PC-9 (cell line): ENCODE measurements around the gene CALCOCO2.

Experiments used
- EZH2 ChIP-seq: fragments of 200-600 bp; sonication (generic); IDR thresholded peaks from 2 replicates; pipeline ENCODE4 v1.8.0; 2017; ENCODE audit warnings: antibody characterized with exemption, low read depth
- TF ChIP-seq, protein P1 (sequence below): fragments of 200-600 bp; sonication (generic); conservative IDR thresholded peaks from 2 replicates; pipeline ENCODE4 v1.6.1; 2017; ENCODE audit warnings: mixed run types, antibody characterized with exemption, mild to moderate bottlenecking, moderate library complexity

DNA sequence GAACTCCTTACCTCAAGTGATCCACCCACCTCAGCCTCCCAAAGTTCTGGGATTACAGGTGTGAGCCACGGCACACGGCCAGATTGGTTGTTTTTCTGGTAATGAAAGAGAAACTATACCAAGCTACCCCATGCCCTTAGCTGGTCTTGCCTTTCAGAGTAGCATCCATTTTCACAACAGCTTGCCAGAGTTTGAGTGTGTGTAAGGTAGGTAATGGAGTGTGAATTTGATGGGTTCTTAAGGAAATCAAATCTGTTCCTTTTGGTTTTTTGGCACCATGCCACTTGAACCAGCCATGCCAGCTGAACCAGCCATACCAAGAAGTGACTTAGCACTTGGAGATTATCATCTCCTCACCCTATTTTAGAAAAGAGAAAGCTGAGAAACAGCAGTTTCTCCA lies 5.1 kb downstream of the CALCOCO2 start:
- TF ChIP-seq, protein P1, sequence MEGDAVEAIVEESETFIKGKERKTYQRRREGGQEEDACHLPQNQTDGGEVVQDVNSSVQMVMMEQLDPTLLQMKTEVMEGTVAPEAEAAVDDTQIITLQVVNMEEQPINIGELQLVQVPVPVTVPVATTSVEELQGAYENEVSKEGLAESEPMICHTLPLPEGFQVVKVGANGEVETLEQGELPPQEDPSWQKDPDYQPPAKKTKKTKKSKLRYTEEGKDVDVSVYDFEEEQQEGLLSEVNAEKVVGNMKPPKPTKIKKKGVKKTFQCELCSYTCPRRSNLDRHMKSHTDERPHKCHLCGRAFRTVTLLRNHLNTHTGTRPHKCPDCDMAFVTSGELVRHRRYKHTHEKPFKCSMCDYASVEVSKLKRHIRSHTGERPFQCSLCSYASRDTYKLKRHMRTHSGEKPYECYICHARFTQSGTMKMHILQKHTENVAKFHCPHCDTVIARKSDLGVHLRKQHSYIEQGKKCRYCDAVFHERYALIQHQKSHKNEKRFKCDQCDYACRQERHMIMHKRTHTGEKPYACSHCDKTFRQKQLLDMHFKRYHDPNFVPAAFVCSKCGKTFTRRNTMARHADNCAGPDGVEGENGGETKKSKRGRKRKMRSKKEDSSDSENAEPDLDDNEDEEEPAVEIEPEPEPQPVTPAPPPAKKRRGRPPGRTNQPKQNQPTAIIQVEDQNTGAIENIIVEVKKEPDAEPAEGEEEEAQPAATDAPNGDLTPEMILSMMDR, result no peak
- no peak for TF ChIP-seq EZH2
